Stimulated activated CD4-positive, alpha-beta T cell treated with anti-CD3 and anti-CD28 coated beads, Interleukin-1b, Interleukin-23, amount 100 ng/mL, for 1 hour (primary cell): Measurements from ENCODE around the gene ACOT7.
"Not testable (repeated sequence)": the region's sequence is repeated elsewhere in the genome, so short reads cannot be mapped to it uniquely, and the experiment has no call there.

Experiments
- DNase-seq, 2 donors: peaks; one replicate each; pipeline ENCODE4 v3.0.0-alpha.2; 2020; ENCODE audit warnings: low read depth in 2 of 2

Gene ACOT7

DNA sequence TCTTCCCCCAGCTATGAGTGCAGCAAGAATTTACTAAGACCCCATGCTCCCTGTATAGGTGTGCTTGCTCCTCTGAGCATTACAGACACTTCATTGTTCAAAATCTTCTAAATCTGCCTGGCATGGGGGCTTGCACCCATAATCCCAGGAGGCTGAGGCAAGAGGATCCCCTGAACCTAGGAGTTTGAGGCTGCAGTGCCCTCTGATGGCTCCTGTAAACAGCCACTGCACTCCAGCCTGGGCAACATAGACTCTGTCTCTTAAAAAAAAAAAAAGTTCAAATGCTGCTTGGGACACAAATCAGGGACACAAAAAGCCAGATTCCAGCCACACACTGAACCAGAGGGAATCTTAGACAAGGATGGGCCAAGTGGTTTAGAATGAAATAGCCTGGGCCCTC is 3.4 kb upstream of the ACOT7 start:
- no peak for DNase-seq

DNA sequence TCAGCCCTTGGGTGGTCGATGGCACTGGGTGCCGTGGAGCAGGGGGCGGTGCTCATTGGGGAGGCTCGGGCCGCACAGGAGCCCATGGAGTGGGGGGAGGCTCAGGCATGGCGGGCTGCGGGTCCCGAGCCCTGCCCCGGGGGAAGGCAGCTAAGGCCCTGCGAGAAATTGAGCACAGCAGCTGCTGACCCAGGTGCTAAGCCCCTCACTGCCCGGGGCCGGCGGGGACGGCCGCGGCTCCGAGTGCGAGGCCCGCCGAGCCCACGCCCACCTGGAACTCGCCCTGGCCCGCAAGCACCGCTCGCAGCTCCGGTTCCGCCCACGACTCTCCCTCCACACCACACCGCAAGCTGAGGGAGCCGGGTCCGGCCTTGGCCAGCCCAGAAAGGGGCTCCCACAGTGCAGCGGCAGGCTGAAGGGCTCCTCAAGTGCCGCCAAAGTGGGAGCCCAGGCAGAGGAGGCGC is 2.2 kb upstream of the ACOT7 start:
- DNase-seq = not testable (repeated sequence)

DNA sequence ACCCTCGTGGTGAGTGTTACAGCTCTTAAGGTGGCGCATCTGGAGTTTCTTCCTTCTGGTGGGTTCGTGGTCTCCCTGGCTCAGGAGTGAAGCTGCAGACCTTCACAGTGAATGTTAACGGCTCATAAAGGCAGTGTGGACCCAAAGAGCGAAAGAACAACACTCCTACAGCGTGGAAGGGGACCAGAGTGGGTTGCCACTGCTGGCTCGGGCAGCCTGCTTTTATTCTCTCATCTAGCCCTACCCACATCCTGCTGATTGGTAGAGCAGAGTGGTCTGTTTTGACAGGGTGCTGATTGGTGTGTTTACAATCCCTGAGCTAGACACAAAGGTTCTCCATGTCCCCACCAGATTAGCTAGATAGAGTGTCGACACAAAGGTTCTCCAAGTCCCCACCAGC is 1.6 kb upstream of the ACOT7 start:
- not testable (repeated sequence) for DNase-seq

DNA sequence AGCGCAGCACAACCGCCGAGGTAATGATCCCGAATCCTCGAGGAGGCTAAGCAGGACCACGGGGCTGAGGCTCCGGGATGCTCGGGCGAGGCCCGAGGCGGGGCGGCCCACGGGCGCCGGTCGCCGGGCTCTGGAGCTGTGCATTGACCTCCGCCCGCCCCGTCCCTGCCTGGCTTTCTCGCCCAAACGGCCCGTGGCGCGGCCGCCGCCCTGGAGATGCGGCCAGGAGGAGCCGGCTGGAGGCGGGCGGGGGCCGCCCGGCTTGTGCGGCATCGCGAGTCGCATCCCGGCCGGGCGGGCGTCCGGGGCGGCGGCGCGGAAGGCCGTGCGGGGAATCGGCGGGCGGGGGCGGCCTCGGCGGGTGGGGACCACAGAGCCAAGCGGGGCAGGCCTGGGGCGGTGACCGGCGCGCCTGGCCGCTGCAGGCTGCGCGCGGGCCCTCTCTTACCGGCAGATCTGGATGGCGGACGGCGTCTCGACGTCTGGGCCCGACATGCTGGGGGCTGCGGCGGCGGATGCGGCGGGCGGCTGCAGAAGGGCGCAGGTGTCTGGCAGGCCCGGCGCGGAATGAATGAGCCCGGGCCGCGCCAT is 663 bp downstream of the ACOT7 start:
- no peak for DNase-seq

DNA sequence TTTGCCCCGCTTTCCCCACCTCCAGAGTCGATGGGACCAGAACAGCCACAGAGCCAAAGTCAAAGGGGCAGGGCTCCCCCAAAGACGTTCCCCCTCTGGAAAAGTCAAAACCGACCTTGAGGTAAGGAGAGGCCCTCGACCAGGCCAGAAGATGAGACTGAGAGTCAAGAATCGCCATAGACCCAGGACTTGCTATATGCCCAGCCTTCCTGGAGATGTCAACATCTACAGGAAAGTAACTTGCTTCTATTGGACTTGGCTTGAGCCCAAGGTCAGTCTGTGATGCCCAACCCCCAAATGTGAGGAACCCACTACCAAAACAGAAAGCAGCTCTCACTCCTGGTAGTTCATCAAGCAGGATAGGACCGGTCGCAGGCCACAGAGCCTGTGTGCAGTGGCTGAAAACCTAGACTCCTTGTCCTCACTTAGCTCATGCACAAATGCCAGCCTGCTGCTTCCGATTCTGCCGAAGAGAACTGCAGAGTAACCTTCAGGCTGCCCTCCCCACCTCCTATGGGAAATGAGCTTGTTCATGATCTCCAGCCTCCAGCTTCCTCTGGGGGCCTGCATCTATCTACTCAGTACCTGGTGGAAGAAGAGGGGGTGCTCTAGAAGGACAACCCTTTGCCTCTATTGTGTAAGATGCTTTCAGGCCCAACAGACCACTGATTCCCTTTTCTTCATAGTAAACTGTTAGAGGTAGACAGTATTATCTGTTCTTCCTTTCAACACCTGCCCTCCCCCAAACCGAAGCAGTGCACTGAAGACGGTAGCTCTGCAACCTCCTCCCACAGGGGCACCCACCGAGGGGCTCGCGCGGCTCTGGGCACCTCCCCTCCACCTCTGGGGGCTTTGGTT is 1.4 kb downstream of the ACOT7 start:
- no peak for DNase-seq

DNA sequence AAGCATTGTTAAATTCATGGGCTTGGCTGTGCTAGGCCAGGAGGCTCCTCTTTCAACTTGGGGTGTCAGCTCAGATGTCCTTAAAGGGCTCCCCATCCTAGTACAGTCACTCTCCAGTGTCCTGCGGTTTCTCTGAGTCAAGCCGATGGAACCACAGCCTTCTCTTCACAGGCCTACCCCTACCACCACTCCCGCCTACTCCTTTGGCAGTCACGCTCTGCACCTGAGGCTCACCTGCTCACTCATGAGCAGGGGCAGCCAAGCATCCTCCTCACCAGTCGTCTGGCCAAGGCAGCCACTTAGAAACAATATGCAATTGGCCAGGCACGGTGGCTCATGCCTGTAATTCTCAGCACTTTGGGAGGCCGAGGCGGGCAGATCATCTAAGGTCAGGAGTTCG is 3.6 kb downstream of the ACOT7 start:
- no peak for DNase-seq

DNA sequence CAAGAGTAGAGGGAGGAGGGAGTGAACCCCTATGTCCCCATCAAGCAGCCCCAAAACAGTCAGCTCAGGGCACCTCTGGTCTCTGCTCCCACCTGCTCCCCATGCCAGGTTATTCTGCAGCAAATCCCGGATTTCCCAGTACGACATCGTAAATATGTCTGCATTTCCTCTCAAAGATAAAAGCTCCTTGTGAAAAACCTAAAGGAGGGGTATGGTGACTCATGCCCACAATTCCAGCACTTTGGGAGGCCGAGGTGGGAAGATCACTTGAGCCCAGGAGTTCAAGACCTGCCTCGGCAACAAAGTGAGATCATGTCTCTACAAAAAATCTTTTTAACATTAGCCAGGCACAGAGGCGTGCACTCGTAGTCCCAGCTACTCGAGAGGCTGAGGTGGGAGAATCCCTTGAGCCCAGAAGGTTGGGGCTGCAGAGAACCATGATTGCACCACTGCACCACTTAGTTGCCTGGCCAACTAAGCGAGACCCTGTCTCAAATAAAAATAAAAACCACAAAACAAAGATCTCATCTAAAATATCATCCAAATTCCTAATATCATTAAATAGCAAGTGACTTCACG is 7.1 kb downstream of the ACOT7 start:
- DNase-seq = no peak

DNA sequence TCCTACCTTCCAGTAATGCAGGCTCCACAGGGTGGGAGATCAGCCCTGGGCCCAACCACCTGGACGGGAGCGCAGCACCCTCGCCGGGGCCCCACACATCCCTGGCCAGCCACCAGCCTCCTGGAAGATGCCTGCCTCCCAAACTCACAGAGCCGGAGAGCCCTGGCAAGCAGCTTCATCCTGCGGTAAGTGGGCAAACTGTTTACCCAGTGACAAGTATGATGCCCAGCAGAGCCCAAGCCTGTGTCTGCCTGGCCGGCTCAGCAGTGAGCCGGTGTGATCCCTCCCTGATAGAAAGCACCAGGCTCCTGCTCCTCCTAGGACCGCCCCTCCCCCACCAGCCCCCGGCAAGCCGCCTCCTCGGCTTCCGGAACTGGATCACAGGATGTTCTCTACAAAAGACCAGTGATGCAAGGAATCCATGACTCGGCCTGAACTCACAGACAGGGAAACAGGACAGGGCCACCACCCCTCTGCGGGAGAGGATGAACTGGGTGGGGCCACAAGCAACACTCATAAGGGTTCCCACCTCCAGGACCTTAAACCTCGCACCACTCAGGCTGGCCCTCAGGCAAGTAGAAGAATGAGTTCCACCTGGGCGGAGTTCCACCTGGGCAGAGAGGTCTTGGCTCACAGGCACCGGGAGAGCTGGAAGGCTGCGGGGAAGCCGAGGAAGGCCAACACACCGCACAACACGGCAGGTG is 7.9 kb downstream of the ACOT7 start:
- no peak for DNase-seq

DNA sequence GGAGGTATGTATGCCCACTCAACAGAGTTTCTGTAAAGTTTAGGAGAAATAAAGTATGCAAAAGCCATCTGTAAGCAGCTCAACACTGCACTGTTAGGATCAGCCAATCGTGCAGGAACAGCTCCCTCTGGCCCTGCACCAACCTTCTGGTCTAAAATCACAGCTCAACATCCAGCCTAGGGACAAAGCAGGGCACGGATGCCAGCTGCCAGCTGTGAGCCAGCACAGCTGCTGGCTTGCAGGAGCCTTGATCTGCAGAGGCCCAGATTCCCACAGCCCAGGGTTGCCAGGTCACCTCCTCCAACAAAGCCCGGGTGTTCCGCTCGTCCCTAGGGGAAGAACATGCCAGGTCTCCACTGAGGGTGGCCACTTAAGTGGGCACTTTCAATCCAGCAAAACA is 8.6 kb downstream of the ACOT7 start:
- no peak for DNase-seq

DNA sequence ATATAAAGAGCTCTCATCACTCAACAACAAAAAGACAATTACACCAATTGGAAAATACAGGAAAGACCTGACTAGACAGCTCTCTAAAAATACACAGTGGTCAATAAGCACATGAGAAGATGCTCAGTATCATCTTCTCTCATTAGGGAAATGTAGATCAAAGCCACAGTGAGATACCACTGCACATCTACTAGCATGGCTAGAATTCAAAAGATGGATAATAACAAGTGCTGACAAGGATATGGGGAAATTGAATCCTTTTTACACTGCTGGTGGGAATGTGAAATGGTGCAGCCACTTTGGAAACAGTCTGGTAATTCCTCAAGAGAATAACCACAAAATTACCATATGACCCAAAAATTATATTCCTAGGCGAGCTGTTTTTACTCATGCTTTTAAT is 9.4 kb downstream of the ACOT7 start:
- DNase-seq = no peak

DNA sequence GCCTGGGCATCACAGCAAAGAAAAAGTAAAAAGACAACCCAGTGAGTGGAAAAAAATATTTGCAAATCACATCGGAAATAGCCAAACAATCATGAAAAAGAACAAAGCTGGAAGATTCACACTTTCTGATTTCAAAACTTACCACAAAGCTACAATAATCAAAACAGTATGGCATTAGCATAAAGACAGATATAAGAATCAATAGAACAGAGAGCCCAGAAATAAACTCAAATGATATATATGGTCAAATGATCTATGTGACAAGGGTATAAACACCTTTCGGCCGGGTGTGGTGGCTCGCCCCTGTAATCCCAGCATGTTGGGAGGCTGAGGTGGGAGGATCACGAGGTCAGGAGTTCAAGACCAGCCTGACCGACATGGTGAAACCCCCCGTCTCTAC is 13.5 kb downstream of the ACOT7 start:
- no peak for DNase-seq

DNA sequence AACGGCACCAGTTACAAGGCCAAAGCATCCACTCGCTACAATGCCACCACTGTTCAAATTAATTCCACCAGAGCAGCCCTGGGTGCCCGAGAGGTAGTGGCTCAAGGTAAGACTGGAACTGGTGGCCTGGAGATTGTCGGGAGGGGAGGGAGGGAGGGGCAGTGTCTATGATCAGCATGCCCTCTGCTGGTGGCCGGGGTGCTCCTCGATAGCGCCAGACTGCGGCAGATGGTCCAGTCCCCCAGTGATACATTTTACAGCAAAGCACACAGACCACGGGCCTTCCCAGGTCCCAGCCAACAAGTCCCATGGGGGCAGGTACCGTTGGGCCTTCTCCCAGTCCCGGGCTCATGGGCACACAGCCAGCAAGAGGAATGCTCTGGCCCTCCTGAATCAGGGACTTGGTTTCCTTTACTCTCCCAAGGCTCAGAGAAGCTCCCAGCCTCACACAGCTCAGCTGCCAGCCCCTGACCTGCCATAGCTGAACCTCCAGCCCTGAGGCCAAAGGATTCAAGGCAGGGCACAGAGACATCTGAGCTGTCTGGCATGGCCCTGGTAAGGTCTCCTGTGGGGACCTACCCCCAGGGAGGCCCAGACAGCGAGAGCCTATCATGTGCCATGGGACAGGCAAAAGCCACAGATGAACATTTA is 15.3 kb downstream of the ACOT7 start:
- no peak for DNase-seq

DNA sequence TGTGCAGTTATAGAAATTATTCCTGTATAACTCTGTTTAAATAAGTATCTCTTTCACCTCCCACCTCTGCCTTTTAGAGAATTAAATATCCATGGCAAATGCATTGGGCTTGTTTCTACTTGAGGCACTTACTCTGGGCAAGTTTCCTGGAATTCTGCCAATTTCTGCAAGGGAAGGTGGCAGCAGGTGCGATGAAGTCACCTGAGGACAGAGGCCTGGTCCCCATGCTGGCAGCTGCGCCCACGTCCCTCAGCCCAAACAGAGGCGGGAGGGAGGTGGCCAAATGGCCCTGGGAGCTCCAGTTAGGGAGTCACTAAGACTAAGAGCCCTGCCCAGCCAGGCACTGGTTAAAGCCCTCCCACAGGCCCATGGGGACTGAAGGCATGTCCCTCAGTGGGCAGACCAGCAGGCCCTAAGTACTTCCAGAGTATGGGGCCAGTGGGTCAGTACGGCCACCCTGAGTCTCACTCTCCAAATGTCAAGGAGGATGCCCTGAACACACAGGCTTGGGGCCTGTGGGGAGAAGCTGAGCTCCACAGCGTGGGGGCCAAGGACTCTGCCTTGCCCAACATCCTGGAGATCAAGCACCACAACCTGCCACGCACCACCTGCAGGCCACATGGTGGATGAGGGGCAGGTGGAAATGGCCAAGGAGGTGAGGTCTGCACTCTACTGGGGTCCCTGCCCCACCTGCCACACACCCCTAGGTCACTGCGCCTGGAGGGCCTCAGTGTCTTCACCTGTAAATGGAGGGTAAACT is 19.4 kb downstream of the ACOT7 start:
- DNase-seq = no peak

DNA sequence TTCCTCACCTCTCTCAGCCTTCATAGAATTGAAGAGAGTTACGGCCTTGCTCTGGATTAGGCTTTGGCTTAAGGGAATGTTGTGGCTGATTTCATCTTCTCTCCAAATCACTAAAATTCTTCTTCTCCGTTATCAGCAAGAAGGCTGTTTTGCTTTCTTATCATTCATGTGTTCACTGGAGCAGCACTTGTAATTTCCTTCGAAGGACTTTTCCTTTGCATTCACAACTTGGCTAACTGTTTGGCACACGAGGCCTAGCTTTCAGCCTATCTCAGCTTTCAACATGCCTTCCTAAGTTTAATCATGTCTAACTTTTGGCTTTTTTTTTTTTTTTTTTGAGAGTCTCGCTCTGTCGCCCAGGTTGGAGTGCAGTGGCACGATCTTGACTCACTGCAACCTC is 21.3 kb downstream of the ACOT7 start:
- not testable (repeated sequence) for DNase-seq

DNA sequence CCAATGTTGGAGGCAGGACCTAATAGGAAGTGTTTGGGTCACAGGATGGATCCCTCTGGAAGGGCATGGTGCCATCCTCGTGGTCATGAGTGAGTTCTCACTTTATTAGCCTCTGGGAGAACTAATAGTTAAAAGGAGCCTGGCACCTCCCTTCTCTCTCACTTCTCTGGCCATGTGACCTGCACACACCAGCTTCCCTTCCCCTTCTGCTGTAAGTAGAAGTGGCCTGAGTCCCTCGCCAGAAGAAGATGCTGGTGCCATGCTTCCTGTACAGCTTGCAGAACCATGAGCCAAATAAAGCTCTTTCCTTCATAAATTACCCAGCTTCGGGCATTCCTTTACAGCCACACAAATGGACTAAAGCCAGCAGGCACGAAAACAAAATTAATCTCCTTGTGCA is 23.6 kb downstream of the ACOT7 start:
- no peak for DNase-seq

DNA sequence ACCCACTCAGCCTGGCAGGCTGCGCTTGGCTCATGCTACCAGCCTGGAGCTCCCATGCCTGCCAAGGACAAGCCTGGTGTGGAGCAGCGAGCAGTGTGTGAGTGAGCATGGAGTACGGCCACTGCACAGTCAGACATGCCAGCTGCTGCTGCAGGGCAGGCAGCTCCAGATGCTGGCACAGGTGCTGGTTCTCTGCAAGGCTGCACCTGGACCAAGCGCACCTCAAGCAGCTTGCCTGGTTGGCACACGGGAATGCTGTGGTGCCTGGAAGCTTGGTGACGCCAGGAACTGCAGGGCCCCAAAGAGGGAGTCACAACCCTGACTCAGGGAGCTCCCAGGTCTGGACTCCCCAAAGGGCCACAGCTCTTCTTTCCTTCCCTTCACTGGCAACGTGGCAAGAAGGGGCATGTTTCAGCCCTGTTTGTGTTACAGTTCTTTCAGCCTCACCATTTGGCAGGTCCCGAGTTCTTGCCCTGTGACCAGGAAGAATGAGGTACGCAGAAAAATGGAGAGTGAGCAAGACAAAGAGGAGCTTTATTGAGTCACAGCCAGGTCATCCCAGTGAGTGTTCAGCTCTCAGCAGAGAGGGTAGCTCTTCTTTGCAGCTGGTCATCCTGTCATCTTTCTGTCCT is 26.1 kb downstream of the ACOT7 start:
- no peak for DNase-seq

DNA sequence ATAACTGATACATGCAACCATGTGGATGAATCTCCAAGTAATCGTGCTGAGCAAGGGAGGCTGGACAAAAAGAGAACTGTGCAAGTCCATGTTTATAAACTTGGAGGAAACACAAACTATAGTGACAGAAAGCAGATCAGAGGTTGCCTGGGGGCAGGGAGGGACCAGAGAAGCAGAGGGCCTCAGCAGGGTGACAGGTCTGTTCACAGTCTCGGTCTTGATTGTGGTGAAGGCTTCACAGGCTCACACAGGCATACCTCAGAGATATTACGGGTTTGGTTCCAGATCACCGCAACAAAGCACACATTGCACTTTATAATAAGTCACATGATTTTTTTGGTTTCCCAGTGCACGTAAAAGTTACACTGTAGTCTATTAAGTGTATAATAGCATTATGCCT is 28.5 kb downstream of the ACOT7 start:
- no peak for DNase-seq

DNA sequence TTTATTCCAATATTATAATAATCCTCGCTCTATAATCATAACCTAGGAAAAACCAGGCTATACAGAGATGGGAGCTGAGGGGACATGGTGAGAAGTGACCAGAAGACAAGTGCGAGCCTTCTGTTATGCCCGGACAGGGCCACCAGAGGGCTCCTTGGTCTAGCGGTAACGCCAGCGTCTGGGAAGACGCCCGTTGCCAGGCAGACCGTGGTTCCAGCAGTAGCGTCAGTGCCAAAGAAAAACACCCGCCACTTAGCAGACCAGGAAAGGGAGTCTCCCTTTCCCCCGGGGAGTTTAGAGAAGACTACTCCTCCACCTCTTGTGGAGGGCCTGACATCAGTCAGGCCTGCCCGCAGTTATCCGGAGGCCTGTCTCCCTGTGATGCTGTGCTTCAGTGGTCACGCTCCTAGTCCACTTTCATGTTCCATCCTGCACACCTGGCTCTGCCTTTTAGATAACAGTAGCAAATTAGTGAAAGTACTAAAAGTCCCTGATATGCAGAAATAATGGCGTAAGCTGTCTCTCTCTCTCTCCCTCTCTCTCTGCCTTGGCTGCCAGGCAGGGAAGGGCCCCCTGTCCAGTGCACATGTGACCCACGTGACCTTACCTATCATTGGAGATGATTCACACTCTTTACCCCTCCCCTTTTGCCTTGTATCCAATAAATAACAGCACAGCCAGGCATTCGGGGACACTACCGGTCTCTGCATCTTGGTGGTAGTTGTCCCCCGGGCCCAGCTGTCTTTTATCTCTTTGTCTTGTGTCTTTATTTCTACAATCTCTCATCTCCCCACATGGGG is 30.3 kb downstream of the ACOT7 start:
- not testable (repeated sequence) for DNase-seq

DNA sequence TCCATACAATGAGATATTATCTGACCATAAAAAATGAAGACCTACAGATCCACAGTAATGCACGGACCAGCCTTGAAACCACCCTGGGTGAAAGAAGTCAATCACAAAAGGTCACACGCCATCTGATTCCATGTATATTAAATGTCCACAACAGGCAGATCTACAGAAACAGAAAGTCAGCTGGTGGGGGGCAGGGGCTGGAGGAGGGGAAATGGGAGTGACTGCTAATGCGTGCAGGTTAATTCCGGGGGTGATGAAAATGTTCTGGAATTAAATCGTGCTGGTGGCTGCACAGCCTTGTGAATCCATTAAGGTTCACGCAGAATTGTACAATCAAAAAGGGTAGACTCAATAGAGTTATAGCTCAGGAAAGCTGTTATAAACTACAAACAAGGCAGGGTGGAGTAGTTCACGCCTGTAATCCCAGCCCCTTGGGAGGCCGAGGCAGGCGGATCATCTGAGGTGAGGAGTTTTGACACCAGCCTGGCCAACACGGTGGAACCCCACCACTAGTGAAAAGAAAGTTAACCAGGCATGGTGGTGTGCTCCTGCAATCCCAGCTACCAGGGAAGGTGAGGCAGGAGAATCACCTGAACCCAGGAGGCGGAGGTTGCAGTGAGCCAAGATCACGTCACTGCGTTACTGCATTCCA is 32.3 kb downstream of the ACOT7 start:
- DNase-seq = no peak
